ENCODE measurements around the gene OGFOD3.
"Not testable (repeated sequence)": the region's sequence is repeated elsewhere in the genome, so short reads cannot be mapped to it uniquely, and the experiment has no call there.

Gene OGFOD3

GRCh38 chr17:82418001-82418986 lies at the start of gene OGFOD3, which contains the start of gene HEXD:
OGFOD3 (minus strand) TSS chr17:82418586; CDS start chr17:82418485, 101 bp downstream.
HEXD (plus strand) TSS chr17:82418347; CDS start chr17:82419800, 1,453 bp downstream.
- peak; percentile 87 for DNase-seq

GRCh38 chr17:82465023-82465603 lies 46.7 kb upstream of the OGFOD3 start:
- DNase-seq = no peak

GRCh38 chr17:82464567-82464929 lies 46.2 kb upstream of the OGFOD3 start:
- DNase-seq = no peak

- DNase-seq = no peak
Measured at GRCh38 chr17:82463925-82464566, 45.7 kb upstream of the OGFOD3 start.

- DNase-seq = no peak
Measured at GRCh38 chr17:82463391-82463790, 45.0 kb upstream of the OGFOD3 start.

- no peak for DNase-seq
Measured at GRCh38 chr17:82461827-82462524, 43.6 kb upstream of the OGFOD3 start.

- DNase-seq = not testable (repeated sequence)
Measured at GRCh38 chr17:82459936-82460335, 41.5 kb upstream of the OGFOD3 start.

GRCh38 chr17:82458885-82459424 lies 40.6 kb upstream of the OGFOD3 start:
- no peak for DNase-seq

GRCh38 chr17:82458179-82458884 lies 39.9 kb upstream of the OGFOD3 start, which contains the start of gene NARF:
NARF (plus strand) TSS chr17:82458741; CDS start chr17:82458804, 63 bp downstream.
- peak; percentile 97 for DNase-seq

GRCh38 chr17:82457929-82458178 lies 39.5 kb upstream of the OGFOD3 start:
- DNase-seq = no peak

GRCh38 chr17:82457073-82457928 lies 38.9 kb upstream of the OGFOD3 start:
- DNase-seq = no peak

- not testable (repeated sequence) for DNase-seq
Measured at GRCh38 chr17:82453706-82454105, 35.3 kb upstream of the OGFOD3 start.

- DNase-seq = not testable (repeated sequence)
Measured at GRCh38 chr17:82453151-82453550, 34.8 kb upstream of the OGFOD3 start.

GRCh38 chr17:82452162-82452561 lies 33.8 kb upstream of the OGFOD3 start:
- DNase-seq = no peak

- DNase-seq = peak; percentile 92
Measured at GRCh38 chr17:82450357-82451106, 32.1 kb upstream of the OGFOD3 start, which contains the start of gene CYBC1. CYBC1 (minus strand) TSS chr17:82450752; CDS start chr17:82449254, 1,498 bp downstream.

GRCh38 chr17:82449883-82450356 lies 31.5 kb upstream of the OGFOD3 start:
- DNase-seq = no peak

- DNase-seq = no peak
Measured at GRCh38 chr17:82449131-82449882, 30.9 kb upstream of the OGFOD3 start.

- no peak for DNase-seq
Measured at GRCh38 chr17:82447876-82448275, 29.5 kb upstream of the OGFOD3 start.

- DNase-seq = no peak
Measured at GRCh38 chr17:82446649-82447048, 28.3 kb upstream of the OGFOD3 start.
